Stimulated activated memory B cell treated with anti-CD40 and anti-IgM and Interleukin-4, amounts not matched to agents 10 μg/mL and 1 μg/mL and 100 μg/mL, for 72 hours (primary cell): ENCODE measurements around the gene EHHADH.
"Not testable (repeated sequence)": the region's sequence is repeated elsewhere in the genome, so short reads cannot be mapped to it uniquely, and the experiment has no call there.

Experiments used
- ATAC-seq: fragments of 150-1000 bp; cut with Tn5 transposase; 2 replicates; pipeline ENCODE4 v1.10.0; 2021
- H3K27ac Mint-ChIP-seq: one replicate; pipeline ENCODE4 v1.8.0; 2022; ENCODE audit warnings: mild to moderate bottlenecking, mixed read lengths
- H3K27me3 Mint-ChIP-seq: one replicate; pipeline ENCODE4 v1.8.0; 2022; ENCODE audit warnings: mixed read lengths
- H3K36me3 Mint-ChIP-seq: one replicate; pipeline ENCODE4 v1.8.0; 2022; ENCODE audit warnings: mixed read lengths
- H3K4me1 Mint-ChIP-seq: one replicate; pipeline ENCODE4 v1.8.0; 2022; ENCODE audit warnings: mixed read lengths
- H3K4me3 Mint-ChIP-seq: one replicate; pipeline ENCODE4 v1.8.0; 2022; ENCODE audit warnings: mild to moderate bottlenecking, moderate library complexity, mixed read lengths
- H3K9me3 Mint-ChIP-seq: one replicate; pipeline ENCODE4 v1.8.0; 2022; ENCODE audit warnings: mixed read lengths

EHHADH gene

DNA sequence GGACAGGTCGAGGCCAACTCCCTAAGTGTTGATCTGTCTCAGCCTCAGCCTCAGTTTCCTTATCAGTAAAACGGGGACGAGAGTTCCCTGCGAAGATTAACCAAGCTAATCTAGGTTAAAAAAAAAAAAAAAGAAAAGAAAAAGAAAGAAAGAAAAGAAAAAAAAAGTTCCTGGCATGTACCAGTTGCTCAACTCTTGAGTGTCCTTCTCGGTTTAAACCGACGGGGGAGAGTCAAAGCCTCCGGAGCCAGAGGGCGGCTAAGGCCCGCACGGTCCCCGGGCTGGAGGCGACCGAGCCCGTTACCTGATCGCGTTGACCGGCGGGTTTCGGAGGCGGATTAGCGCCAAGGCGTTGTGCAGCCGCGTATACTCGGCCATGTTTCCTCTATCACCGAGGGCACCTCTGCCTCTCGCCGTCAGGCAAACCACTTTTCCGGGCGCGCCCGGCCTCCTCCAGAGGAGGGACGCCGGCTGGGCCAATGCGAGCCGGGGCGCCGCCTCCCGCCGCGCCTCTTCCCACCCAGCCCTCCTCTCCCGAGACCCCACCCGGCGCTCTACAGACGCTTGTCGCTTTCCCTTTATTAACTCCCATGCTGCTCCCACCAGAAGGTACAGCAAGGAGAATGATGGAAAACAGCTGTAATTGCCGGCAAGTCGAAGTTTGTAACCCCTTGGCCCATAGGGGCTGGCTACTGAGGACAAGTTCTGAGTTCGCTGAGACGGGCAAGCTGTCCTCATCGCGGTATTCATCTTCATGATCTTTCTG, at the start of gene EHHADH:
Gene EHHADH (minus strand): TSS at position 405 of the 766 bp plus-strand sequence. CDS start 27 bp downstream, at position 378.
- Mint-ChIP-seq H3K4me1 (no peaks in the 10 kb centered on the region), H3K27me3 (peaks cover 27% of the 10 kb centered on the region), H3K9me3 (peaks cover 15% of the 10 kb centered on the region), H3K36me3 (no peaks in the 10 kb centered on the region), H3K4me3 (peak within 1 kb of the TSS; percentile 83), H3K27ac (peak within 1 kb of the TSS; percentile 65)
- peak; percentile 87 for ATAC-seq

DNA sequence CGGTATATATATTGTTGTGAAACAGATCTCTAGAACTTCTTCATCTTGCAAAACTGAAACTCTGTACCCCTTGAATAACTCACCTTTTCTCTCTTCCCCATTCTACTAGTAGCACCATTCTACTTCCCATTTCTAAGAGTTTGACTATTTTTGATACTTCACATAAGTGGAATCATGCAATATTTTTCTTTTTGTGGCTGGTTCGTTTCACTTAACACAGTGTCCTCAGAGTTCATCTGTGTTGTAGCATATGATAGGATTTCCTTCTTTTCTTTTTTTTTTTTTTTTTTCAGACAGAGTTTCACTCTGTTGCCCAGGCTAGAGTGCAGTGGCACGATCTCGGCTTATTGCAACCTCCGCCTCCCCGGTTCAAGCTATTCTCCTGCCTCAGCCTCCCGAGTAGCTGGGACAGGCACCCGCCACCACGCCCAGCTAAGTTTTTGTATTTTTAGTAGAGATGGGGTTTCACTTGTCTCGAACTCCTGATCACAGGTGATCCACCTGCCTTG, 46.1 kb upstream of the EHHADH start:
- not testable (repeated sequence) for H3K9me3 Mint-ChIP-seq, H3K27me3 Mint-ChIP-seq
- Mint-ChIP-seq H3K4me1 (peaks cover 15% of the 10 kb centered on the region), H3K36me3 (peaks cover 33% of the 10 kb centered on the region), H3K27ac (peak overlapping the region; percentile 75), H3K4me3 (peak overlapping the region; percentile 51)
- peak; percentile 95 for ATAC-seq

DNA sequence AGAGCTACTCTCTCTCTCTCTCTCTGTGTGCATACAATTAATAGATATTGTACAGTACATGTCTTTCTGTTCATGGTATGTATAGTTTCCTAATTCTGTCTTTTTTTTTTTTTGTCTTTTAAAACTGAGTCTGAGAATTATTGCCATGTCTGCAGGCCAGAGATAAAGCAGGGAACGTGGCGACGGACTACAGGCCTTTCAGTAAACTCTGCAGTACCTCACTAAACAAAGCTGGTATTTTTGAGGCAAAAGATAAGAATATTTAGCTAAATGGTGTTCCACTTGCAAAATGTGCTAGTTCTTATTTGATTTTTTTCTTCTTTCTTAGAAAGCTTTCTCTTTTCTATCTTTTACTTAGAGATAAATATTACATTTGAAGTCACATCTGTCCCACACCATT, 44.0 kb upstream of the EHHADH start:
- Mint-ChIP-seq H3K27ac (peak overlapping the region; percentile 75), H3K36me3 (peaks cover 36% of the 10 kb centered on the region), H3K4me1 (peaks cover 15% of the 10 kb centered on the region), H3K9me3 (peaks cover 2% of the 10 kb centered on the region), H3K4me3 (no peak overlapping the region), H3K27me3 (no peaks in the 10 kb centered on the region)
- ATAC-seq = no peak

- Mint-ChIP-seq H3K27ac (no peak overlapping the region), H3K4me3 (no peak overlapping the region), H3K36me3 (peaks cover 54% of the 10 kb centered on the region), H3K9me3 (no peaks in the 10 kb centered on the region), H3K27me3 (no peaks in the 10 kb centered on the region), H3K4me1 (no peaks in the 10 kb centered on the region)
- ATAC-seq = no peak
Measured at GRCh38 chr3:185292238-185292637, 38.4 kb upstream of the EHHADH start.

DNA sequence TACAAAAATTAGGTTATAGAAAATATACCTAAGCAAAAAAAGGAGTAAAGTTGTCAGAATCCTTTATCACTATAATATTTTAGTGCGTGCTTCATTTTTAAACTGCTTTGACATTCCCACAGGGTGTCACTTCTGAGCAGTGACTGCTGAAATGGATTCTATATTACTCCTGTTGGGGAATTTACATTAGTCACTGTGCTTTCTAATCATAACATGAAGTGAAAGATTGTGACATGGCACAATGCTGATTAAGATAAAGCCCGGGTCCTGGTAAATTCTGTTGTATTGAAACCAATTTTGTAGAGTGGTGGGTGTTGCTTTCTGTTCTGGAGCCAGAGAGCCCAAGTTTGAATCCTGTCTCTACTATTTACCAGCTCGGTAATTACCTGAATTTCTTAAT, 36.4 kb upstream of the EHHADH start:
- Mint-ChIP-seq H3K4me3 (no peak overlapping the region), H3K4me1 (no peaks in the 10 kb centered on the region), H3K27me3 (no peaks in the 10 kb centered on the region), H3K27ac (no peak overlapping the region), H3K36me3 (peaks cover 55% of the 10 kb centered on the region), H3K9me3 (no peaks in the 10 kb centered on the region)
- peak; percentile 31 for ATAC-seq

DNA sequence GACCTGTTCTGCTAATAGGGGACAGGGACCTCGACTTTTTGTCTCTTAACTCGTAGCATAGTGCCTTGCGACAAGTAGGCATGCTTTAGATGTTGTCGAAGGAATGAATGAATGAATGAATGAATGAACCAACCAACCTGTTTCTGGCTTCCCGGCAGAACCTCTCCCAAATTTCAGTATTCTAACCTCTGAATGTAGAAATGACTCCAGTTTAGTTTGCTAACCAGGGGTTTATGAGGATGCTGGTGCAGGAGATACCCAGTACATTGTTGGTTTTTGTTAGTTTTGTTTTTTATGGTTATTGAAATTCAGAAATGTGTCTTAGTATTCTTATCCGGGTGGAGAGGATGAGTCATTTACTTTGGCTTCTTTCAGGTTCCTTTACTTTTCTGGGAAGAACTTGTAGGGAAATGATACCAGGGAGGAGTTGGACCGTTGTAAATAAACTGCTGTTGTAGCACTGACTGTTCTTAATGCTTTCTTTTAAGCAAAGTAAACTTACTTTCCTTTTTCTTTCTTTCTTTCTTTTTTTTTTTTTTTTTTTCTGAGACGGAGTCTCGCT, 29.6 kb upstream of the EHHADH start:
- Mint-ChIP-seq H3K36me3 (peaks cover 16% of the 10 kb centered on the region), H3K27me3 (peaks cover 21% of the 10 kb centered on the region), H3K4me3 (peak overlapping the region; percentile 99), H3K9me3 (no peaks in the 10 kb centered on the region), H3K27ac (peak overlapping the region; percentile 70), H3K4me1 (peaks cover 17% of the 10 kb centered on the region)
- no peak for ATAC-seq

DNA sequence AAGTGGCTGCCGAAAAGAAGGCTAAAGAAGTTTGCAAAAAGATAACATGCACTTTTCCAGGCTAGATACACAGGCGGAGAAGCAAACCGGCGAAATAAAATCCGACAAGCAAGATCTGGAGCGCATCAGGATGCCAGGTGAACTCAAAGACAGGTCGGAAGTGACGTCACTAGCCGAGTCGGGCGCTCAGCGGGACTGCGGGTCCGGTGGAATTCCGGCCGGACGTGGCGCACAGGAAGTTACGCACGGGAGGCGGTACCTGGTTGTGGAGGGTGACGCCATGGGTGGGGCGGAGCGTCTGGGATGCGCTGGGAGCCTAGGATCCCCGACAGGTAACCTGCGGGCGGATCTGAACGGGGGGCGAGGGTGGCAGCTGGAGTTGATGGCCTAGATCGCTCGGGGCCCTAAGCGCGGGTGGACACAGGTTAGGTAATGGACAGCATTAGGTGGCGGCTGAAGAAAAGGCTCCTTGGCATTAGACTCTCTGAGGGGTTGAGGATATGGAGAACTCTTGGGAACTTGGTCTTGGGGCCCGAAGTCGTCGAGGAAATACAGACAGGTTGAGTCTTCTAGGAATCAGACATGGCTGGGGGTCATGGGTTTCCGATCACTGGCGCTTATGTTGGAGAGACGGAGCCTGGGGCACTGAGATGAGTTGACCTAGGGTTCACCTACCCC, 29.0 kb upstream of the EHHADH start:
- no peaks in the 10 kb centered on the region for H3K9me3 Mint-ChIP-seq

GRCh38 chr3:185280572-185281365, 26.9 kb upstream of the EHHADH start:
- ATAC-seq = no peak
- H3K4me1 Mint-ChIP-seq = peaks cover 17% of the 10 kb centered on the region
- H3K27ac Mint-ChIP-seq = no peak overlapping the region
- peaks cover 4% of the 10 kb centered on the region for H3K36me3 Mint-ChIP-seq
- no peak overlapping the region for H3K4me3 Mint-ChIP-seq
- H3K27me3 Mint-ChIP-seq = peaks cover 38% of the 10 kb centered on the region
- H3K9me3 Mint-ChIP-seq = no peaks in the 10 kb centered on the region

More for the DNA sequence above, 29.0 kb upstream of the EHHADH start:
- peak; percentile 100 for ATAC-seq
- Mint-ChIP-seq H3K36me3 (peaks cover 15% of the 10 kb centered on the region), H3K4me3 (peak overlapping the region; percentile 99), H3K27me3 (peaks cover 21% of the 10 kb centered on the region), H3K4me1 (peaks cover 17% of the 10 kb centered on the region), H3K27ac (peak overlapping the region; percentile 70)

- no peak for ATAC-seq
- no peak overlapping the region for H3K4me3 Mint-ChIP-seq
- peaks cover 4% of the 10 kb centered on the region for H3K36me3 Mint-ChIP-seq
- no peaks in the 10 kb centered on the region for H3K9me3 Mint-ChIP-seq
- peaks cover 17% of the 10 kb centered on the region for H3K4me1 Mint-ChIP-seq
- no peak overlapping the region for H3K27ac Mint-ChIP-seq
- H3K27me3 Mint-ChIP-seq = peaks cover 48% of the 10 kb centered on the region
Measured at GRCh38 chr3:185279587-185280138, 25.8 kb upstream of the EHHADH start.

DNA sequence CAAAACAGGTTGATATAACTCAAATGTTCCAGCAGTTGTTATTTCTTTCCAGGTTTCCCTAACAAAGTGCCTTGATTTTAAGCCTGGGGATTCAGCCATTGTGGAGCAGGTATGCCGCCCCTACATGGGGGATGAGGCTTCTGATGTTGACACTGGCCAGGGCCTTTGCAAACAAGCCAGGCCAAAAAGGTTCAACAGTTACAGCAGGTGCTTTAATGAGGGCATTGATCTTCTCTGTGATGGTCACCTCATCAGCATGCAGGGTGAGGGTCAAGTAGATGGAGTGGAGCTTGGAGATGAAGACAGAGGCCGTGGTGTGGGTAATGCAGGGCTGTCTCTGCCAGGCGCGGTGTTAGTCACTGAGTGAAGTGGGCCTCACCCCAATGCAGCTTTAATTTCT, 22.6 kb upstream of the EHHADH start:
- H3K9me3 Mint-ChIP-seq = no peaks in the 10 kb centered on the region

DNA sequence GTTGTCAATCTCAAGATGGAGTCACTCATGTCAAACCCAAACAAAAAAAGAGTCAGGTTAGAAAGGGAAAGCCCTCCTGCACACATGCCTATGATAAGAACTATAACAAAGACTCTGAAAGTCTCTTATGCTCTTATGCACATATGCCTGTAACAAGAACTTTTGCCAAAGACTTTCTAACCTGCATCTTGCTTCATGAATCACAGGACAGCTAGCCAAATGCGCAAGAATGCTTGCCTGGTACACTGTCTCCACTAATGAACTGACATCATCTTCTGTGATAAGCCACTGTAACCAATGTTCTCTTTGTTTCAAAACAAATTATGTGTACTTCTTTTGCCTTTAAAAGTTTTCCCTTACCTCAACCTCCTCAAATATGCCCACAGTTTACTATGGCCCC, 18.2 kb upstream of the EHHADH start:
- Mint-ChIP-seq H3K4me1 (no peaks in the 10 kb centered on the region), H3K4me3 (no peak overlapping the region), H3K27me3 (peaks cover 67% of the 10 kb centered on the region), H3K36me3 (no peaks in the 10 kb centered on the region), H3K9me3 (no peaks in the 10 kb centered on the region), H3K27ac (no peak overlapping the region)
- no peak for ATAC-seq

More for the DNA sequence above, 22.6 kb upstream of the EHHADH start:
- Mint-ChIP-seq H3K27ac (no peak overlapping the region), H3K36me3 (peaks cover 4% of the 10 kb centered on the region), H3K27me3 (peaks cover 57% of the 10 kb centered on the region), H3K4me3 (no peak overlapping the region), H3K4me1 (peaks cover 7% of the 10 kb centered on the region)
- ATAC-seq = no peak

DNA sequence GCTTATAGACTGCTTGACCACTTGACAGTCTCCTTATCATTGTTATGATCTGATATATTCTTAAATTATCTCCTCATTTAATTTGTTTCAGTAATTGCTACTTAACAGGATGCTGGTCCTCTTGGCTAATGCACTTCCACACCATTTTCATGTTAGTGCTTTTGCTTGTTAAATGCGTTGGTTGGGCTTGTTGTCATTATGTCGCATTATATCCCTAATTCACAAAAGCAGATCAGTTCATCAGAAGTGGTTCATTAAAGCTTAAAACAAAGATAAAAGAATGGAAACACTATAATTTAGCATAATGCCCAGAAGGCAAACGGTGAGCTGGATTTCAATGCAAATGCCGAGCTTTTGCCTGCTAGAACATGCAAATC, 17.1 kb upstream of the EHHADH start:
- H3K4me1 Mint-ChIP-seq = no peaks in the 10 kb centered on the region
- no peaks in the 10 kb centered on the region for H3K9me3 Mint-ChIP-seq
- no peak for ATAC-seq
- peaks cover 60% of the 10 kb centered on the region for H3K27me3 Mint-ChIP-seq
- H3K27ac Mint-ChIP-seq = no peak overlapping the region
- no peak overlapping the region for H3K4me3 Mint-ChIP-seq
- H3K36me3 Mint-ChIP-seq = no peaks in the 10 kb centered on the region

DNA sequence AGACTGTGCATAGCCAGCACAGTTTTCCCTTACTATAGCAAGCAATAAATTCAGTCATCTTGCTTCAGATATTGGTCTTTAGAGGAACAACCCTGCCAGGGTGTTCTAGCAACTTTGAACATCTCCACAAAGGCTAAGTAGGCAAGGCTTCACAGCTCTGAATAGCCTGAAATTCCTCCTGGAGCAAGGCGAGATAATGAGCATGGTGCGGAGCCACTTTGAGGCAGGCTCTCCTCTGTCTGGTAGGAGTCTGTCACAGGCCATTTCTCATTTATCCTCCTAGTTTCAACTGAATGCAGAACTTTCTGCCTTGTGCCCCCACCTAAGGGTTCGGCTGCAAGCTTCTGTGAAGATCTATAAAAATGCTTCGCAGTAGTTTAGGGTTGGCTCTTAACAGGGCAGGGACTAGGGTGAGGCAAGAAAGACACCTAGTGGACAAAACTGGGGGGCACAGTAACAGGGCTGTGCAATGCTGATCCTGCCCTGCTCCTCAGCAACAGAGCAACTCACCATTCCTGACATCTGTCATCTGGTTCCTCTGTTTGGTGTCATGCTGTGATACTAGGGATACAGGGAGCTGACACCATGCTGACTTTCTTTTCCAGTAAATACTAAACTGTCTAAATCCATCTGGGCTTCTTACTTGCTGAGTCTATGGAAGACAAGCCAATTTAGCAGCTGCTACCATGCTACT, 16.6 kb upstream of the EHHADH start:
- Mint-ChIP-seq H3K4me3 (no peak overlapping the region), H3K4me1 (no peaks in the 10 kb centered on the region), H3K27ac (no peak overlapping the region), H3K27me3 (peaks cover 57% of the 10 kb centered on the region), H3K9me3 (no peaks in the 10 kb centered on the region), H3K36me3 (no peaks in the 10 kb centered on the region)
- peak; percentile 65 for ATAC-seq

DNA sequence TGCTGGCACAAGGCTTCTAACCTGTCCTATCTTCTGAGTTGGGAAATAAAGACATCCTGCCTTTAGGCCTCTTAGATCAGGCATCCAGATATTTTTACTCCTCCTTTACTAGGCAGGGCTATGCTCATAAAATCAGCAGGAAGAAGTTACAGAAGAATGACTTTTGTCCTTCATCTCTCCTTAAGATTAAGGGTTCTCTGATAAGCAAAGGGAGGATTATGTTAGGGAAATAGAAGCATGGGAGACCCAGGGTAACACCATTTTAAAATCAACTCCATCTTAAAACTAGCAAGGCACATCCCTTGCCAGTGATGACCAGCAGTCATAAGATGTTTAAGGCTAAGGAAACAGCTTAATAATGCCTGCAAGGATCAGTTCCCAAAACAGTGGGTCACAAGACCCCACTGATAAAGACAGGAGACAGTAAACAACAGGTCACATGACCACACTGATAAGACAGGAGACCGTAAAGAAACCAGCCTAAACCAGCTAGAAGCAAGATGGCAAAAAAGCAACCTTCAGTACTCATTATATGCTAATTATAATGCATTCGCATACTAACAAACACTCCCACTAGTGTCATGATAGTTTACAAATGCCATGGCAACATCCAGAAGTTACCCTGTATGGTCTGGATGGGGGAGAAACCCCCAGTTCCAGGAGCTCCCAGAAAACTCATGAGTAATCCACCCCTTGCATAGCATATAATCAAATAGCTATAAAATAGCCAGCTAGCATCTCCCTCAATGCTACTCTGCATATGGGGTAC, 14.5 kb upstream of the EHHADH start:
- no peak for ATAC-seq
- no peak overlapping the region for H3K4me3 Mint-ChIP-seq
- no peak overlapping the region for H3K27ac Mint-ChIP-seq
- no peaks in the 10 kb centered on the region for H3K36me3 Mint-ChIP-seq
- H3K9me3 Mint-ChIP-seq = no peaks in the 10 kb centered on the region
- no peaks in the 10 kb centered on the region for H3K4me1 Mint-ChIP-seq
- H3K27me3 Mint-ChIP-seq = peaks cover 61% of the 10 kb centered on the region
